Neuronal stem cell (in vitro differentiated cells): ENCODE measurements around the gene TRIM32.

Source experiments
- DNase-seq: peaks from one replicate; pipeline ENCODE4 v3.0.0-alpha.2; 2013; ENCODE audit warnings: low spot score
- H2AFZ ChIP-seq: one replicate; pipeline ENCODE4 v1.6.1; 2013; ENCODE audit warnings: mild to moderate bottlenecking, low read length, inconsistent platforms
- H2AK5ac ChIP-seq: 2 replicates; pipeline ENCODE4 v1.6.1; 2013; ENCODE audit warnings: low read depth, mild to moderate bottlenecking, inconsistent platforms, low read length, moderate library complexity, mixed read lengths
- H2BK120ac ChIP-seq: 2 replicates; pipeline ENCODE4 v1.6.1; 2013; ENCODE audit warnings: low read depth, mild to moderate bottlenecking, inconsistent platforms, low read length, moderate library complexity, mixed read lengths
- H2BK12ac ChIP-seq: one replicate; pipeline ENCODE4 v1.6.1; 2013; ENCODE audit warnings: low read length, inconsistent platforms
- H2BK15ac ChIP-seq: 2 replicates; pipeline ENCODE4 v1.6.1; 2013; ENCODE audit warnings: mild to moderate bottlenecking, low read length, inconsistent platforms, mixed read lengths
- H2BK5ac ChIP-seq: one replicate; pipeline ENCODE4 v1.6.1; 2013; ENCODE audit warnings: inconsistent platforms, mild to moderate bottlenecking, low read length, moderate library complexity
- H3K14ac ChIP-seq: one replicate; pipeline ENCODE4 v1.6.1; 2013; ENCODE audit warnings: low read length, inconsistent platforms
- H3K18ac ChIP-seq: 2 replicates; pipeline ENCODE4 v1.6.1; 2013; ENCODE audit warnings: low read length, inconsistent platforms
- H3K23ac ChIP-seq: 2 replicates; pipeline ENCODE4 v1.6.1; 2013; ENCODE audit warnings: low read depth, mild to moderate bottlenecking, mixed read lengths, low read length, inconsistent platforms; ENCODE audit not compliant: poor library complexity
- H3K27ac ChIP-seq: replicated peaks from 3 replicates; pipeline ENCODE4 v1.5.1; 2013; ENCODE audit warnings: low read length, inconsistent platforms
- H3K27me3 ChIP-seq, 3 experiments: 2 replicates each; pipeline ENCODE4 v1.6.1; 2013; ENCODE audit warnings: low read length in 3 of 3, mild to moderate bottlenecking in 2 of 3, inconsistent platforms in 1 of 3, low read depth in 1 of 3, mixed read lengths in 1 of 3, moderate library complexity in 1 of 3; ENCODE audit not compliant: control insufficient read depth in 3 of 3, insufficient read depth in 3 of 3
- H3K36me3 ChIP-seq, 2 donors: replicated peaks in 1 of 2; 2 replicates each; pipeline ENCODE4 v1.6.1; 2013; ENCODE audit warnings: low read length in 2 of 2; ENCODE audit not compliant: control insufficient read depth in 2 of 2, insufficient read depth in 2 of 2
- H3K4ac ChIP-seq: 2 replicates; pipeline ENCODE4 v1.6.1; 2013; ENCODE audit warnings: inconsistent platforms, mild to moderate bottlenecking, low read length, moderate library complexity
- H3K4me1 ChIP-seq, 2 donors: 1 replicate in 1 of 2; 2 replicates in 1 of 2; pipeline ENCODE4 v1.6.1; 2013; ENCODE audit warnings: low read length in 2 of 2, low read depth in 1 of 2; ENCODE audit not compliant: control insufficient read depth in 2 of 2, insufficient read depth in 1 of 2
- H3K4me2 ChIP-seq: one replicate; pipeline ENCODE4 v1.6.1; 2013; ENCODE audit warnings: mild to moderate bottlenecking, low read length, inconsistent platforms; ENCODE audit not compliant: insufficient read depth, poor library complexity, severe bottlenecking
- H3K4me3 ChIP-seq, 2 donors: 2 replicates each; pipeline ENCODE4 v1.5.1; 2013; ENCODE audit warnings: low read length in 2 of 2, mild to moderate bottlenecking in 2 of 2, inconsistent platforms in 1 of 2, moderate library complexity in 1 of 2
- H3K79me1 ChIP-seq: one replicate; pipeline ENCODE4 v1.6.1; 2013; ENCODE audit warnings: low read depth, mild to moderate bottlenecking, inconsistent platforms, low read length, moderate library complexity
- H3K9ac ChIP-seq: one replicate; pipeline ENCODE4 v1.6.1; 2013; ENCODE audit warnings: mild to moderate bottlenecking, low read depth, low read length, inconsistent platforms; ENCODE audit not compliant: poor library complexity
- H3K9me3 ChIP-seq, 2 donors: replicated peaks in 1 of 2; 2 replicates each; pipeline versions ENCODE3 to v1.6.1; 2013; ENCODE audit warnings: low read length in 2 of 2, mild to moderate bottlenecking in 2 of 2, inconsistent platforms in 1 of 2, low read depth in 1 of 2, mixed read lengths in 1 of 2, moderate library complexity in 1 of 2; ENCODE audit not compliant: control insufficient read depth in 2 of 2, insufficient read depth in 1 of 2
- H4K8ac ChIP-seq: one replicate; pipeline ENCODE4 v1.6.1; 2013; ENCODE audit warnings: low read depth, mild to moderate bottlenecking, inconsistent platforms, low read length, moderate library complexity
- H4K91ac ChIP-seq: one replicate; pipeline ENCODE4 v1.6.1; 2013; ENCODE audit warnings: low read length, low read depth, mild to moderate bottlenecking, inconsistent platforms; ENCODE audit not compliant: poor library complexity
- WGBS, 2 donors: extraction: QIAGEN DNeasy Blood & Tissue Kit; methylation state at CpG; one replicate each; pipeline ENCODE4 v1.1.7; 2013; ENCODE audit warnings: missing lambda C conversion rate in 2 of 2, mixed read lengths in 1 of 2; ENCODE audit not compliant: insufficient read length in 2 of 2, insufficient replicate concordance in 1 of 2; ENCODE audit errors: extremely low coverage in 2 of 2; 5-methylcytosine and 5-hydroxymethylcytosine counted together

TRIM32 gene

GRCh38 chr9:116685166-116685565 lies 1.9 kb upstream of the TRIM32 start:
- Histone ChIP-seq H3K4ac (no peak overlapping the region), H4K8ac (no peak overlapping the region), H3K18ac (no peak overlapping the region), H2AFZ (no peak overlapping the region), H2AK5ac (no peak overlapping the region), H4K91ac (no peak overlapping the region), H3K4me1 (peaks cover 5 to 6% of the 10 kb centered on the region in 2 donors), H2BK12ac (no peak overlapping the region), H3K23ac (no peak overlapping the region), H2BK5ac (no peak overlapping the region), H2BK15ac (no peak overlapping the region), H3K27me3 (no peaks in the 10 kb centered on the region), H3K27ac (no peak overlapping the region), H3K36me3 (no peaks in the 10 kb centered on the region), H2BK120ac (no peak overlapping the region), H3K9me3 (no peaks in the 10 kb centered on the region), H3K4me2 (no peak overlapping the region), H3K9ac (no peak overlapping the region), H3K4me3 (no peak overlapping the region), H3K79me1 (no peaks in the 10 kb centered on the region), H3K14ac (no peak overlapping the region)
- DNase-seq = no peak
- WGBS, 2 donors = no CpG with 5 or more reads among the region's 4 CpGs

GRCh38 chr9:116686135-116686534 lies 970 bp upstream of the TRIM32 start:
- Histone ChIP-seq H4K8ac (no peak overlapping the region), H3K9me3 (no peaks in the 10 kb centered on the region), H3K27ac (no peak overlapping the region), H3K9ac (no peak overlapping the region), H2AK5ac (no peak overlapping the region), H3K18ac (no peak overlapping the region), H3K4me2 (no peak overlapping the region), H4K91ac (no peak overlapping the region), H2BK15ac (no peak overlapping the region), H2BK12ac (no peak overlapping the region), H2AFZ (peak overlapping the region; percentile 90), H3K4me3 (peak overlapping the region in 1 of 2 donors; percentile 73), H2BK5ac (no peak overlapping the region), H3K23ac (no peak overlapping the region), H3K27me3 (no peaks in the 10 kb centered on the region), H3K4ac (no peak overlapping the region), H3K4me1 (peaks cover 5 to 6% of the 10 kb centered on the region in 2 donors), H3K36me3 (no peaks in the 10 kb centered on the region), H2BK120ac (no peak overlapping the region), H3K79me1 (no peaks in the 10 kb centered on the region), H3K14ac (no peak overlapping the region)
- DNase-seq = no peak

- no CpG with 5 or more reads among the region's 7 CpGs for WGBS, 2 donors
- H4K8ac ChIP-seq = no peak overlapping the region
- no peak overlapping the region for H2AK5ac ChIP-seq
- no peak overlapping the region for H2BK15ac ChIP-seq
- no peak overlapping the region for H3K18ac ChIP-seq
- no peaks in the 10 kb centered on the region for H3K36me3 ChIP-seq
- no peaks in the 10 kb centered on the region for H3K27me3 ChIP-seq
- H3K4me1 ChIP-seq = peaks cover 5 to 6% of the 10 kb centered on the region in 2 donors
- H3K79me1 ChIP-seq = no peaks in the 10 kb centered on the region
- peak overlapping the region; percentile 29 for H3K4me2 ChIP-seq
- H3K23ac ChIP-seq = no peak overlapping the region
- H3K9me3 ChIP-seq = no peaks in the 10 kb centered on the region
- DNase-seq = no peak
- no peak overlapping the region for H2BK120ac ChIP-seq
- H4K91ac ChIP-seq = no peak overlapping the region
- peak overlapping the region; percentile 73 to 81 for H3K4me3 ChIP-seq
- H2BK12ac ChIP-seq = no peak overlapping the region
- H3K27ac ChIP-seq = no peak overlapping the region
- no peak overlapping the region for H3K9ac ChIP-seq
- peak overlapping the region; percentile 90 for H2AFZ ChIP-seq
- no peak overlapping the region for H3K14ac ChIP-seq
- H2BK5ac ChIP-seq = no peak overlapping the region
- no peak overlapping the region for H3K4ac ChIP-seq
These were observed 422 bp upstream of the TRIM32 start for GRCh38 chr9:116686693-116687073.

DNA sequence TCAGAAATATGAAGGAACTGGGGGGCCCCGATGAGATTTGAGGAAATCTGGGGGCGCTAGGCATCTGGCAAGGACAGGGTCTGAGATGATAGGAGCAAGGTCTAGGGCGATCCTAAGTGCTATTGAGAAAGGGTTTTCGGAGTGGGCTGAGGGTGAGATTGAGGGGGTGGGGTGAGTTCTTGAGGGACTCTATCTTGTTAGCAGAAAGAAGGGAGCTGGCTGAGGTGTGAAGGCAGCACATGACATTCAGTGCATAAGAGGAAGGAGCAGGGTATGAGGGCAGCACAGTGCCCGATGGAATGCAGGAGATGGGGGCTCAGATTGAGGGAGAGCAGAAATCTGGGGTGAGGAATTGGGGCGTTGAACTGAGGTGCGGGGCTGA lies 640 bp downstream of the TRIM32 start:
- Histone ChIP-seq H2AK5ac (no peak overlapping the region), H3K4me2 (peak overlapping the region; percentile 63), H3K36me3 (no peaks in the 10 kb centered on the region), H3K18ac (peak overlapping the region; percentile 90), H4K91ac (no peak overlapping the region), H2BK5ac (peak overlapping the region; percentile 35), H3K27me3 (no peaks in the 10 kb centered on the region), H2BK12ac (no peak overlapping the region), H2BK15ac (no peak overlapping the region), H3K14ac (no peak overlapping the region), H3K27ac (no peak overlapping the region), H2AFZ (peak overlapping the region; percentile 90), H3K4me3 (peak overlapping the region; percentile 73 to 81), H4K8ac (no peak overlapping the region), H3K4ac (no peak overlapping the region), H3K79me1 (no peaks in the 10 kb centered on the region), H3K23ac (no peak overlapping the region), H3K9me3 (no peaks in the 10 kb centered on the region), H3K9ac (peak overlapping the region; percentile 50), H3K4me1 (peaks cover 5 to 6% of the 10 kb centered on the region in 2 donors), H2BK120ac (peak overlapping the region; percentile 82)
- WGBS, 2 donors = no CpG with 5 or more reads among the region's 7 CpGs
- DNase-seq = no peak
